ENCODE measurements around the gene MTG1. TPM values are rescaled to one million over a fixed set of nuclear protein-coding genes. Genes with fewer than 3 reads are reported as not detected.

The MTG1 gene
- total RNA-seq, 4 donors from 2014 or later: 24.6 to 32.8 (median 27.1) TPM

GRCh38 chr10:133445751-133446708 lies 52.1 kb downstream of the MTG1 start:
- no peak overlapping the region for H3K27ac ChIP-seq
- intact Hi-C loops (cut with DNase I): no loop called here
- WGBS, 2 donors: 61 to 80% methylated on average over 21 to 29 of the region's 80 CpGs
- TF ChIP-seq CTCF (IDR thresholded peaks at IDR 0.05): no peak
- TF ChIP-seq POLR2A (IDR thresholded peaks at IDR 0.05): no peak
- H3K27me3 ChIP-seq: no peaks in the 10 kb centered on the region
- H3K4me1 ChIP-seq: no peaks in the 10 kb centered on the region
- H3K9me3 ChIP-seq: peaks cover 0 to 39% (median 14%) of the 10 kb centered on the region in 3 donors
- no peak overlapping the region for H3K4me3 ChIP-seq
- H3K36me3 ChIP-seq: no peaks in the 10 kb centered on the region
- no peak for DNase-seq

- intact Hi-C loops (cut with DNase I): no loop called here
Observed at GRCh38 chr10:133446979-133447378, 53.0 kb downstream of the MTG1 start.

GRCh38 chr10:133448120-133448519 lies 54.2 kb downstream of the MTG1 start:
- no peaks in the 10 kb centered on the region for H3K4me1 ChIP-seq
- no peak for DNase-seq
- TF ChIP-seq POLR2A (IDR thresholded peaks at IDR 0.05) (no peak), CTCF (IDR thresholded peaks at IDR 0.05) (no peak)
- peaks cover 0 to 39% (median 14%) of the 10 kb centered on the region in 3 donors for H3K9me3 ChIP-seq
- no peak overlapping the region for H3K27ac ChIP-seq
- no peaks in the 10 kb centered on the region for H3K27me3 ChIP-seq
- intact Hi-C loops (cut with DNase I): no loop called here
- no peak overlapping the region for H3K4me3 ChIP-seq
- H3K36me3 ChIP-seq: no peaks in the 10 kb centered on the region

More at GRCh38 chr10:133446979-133447378, 53.0 kb downstream of the MTG1 start:
- 89 to 91% methylated on average over 11 of the region's 11 CpGs for WGBS, 2 donors
- Histone ChIP-seq H3K4me1 (no peaks in the 10 kb centered on the region), H3K36me3 (no peaks in the 10 kb centered on the region), H3K4me3 (no peak overlapping the region), H3K9me3 (peaks cover 0 to 39% (median 14%) of the 10 kb centered on the region in 3 donors), H3K27ac (no peak overlapping the region), H3K27me3 (no peaks in the 10 kb centered on the region)
- no peak for DNase-seq
- TF ChIP-seq POLR2A (IDR thresholded peaks at IDR 0.05): no peak
- TF ChIP-seq CTCF (IDR thresholded peaks at IDR 0.05): no peak

- Histone ChIP-seq H3K27me3 (no peaks in the 10 kb centered on the region), H3K27ac (no peak overlapping the region), H3K9me3 (peaks cover 0 to 31% (median 14%) of the 10 kb centered on the region in 3 donors), H3K4me1 (no peaks in the 10 kb centered on the region), H3K4me3 (no peak overlapping the region), H3K36me3 (no peaks in the 10 kb centered on the region)
- no peak for DNase-seq
- intact Hi-C loops (cut with DNase I): no loop called here
- TF ChIP-seq CTCF (IDR thresholded peaks at IDR 0.05) (no peak), POLR2A (IDR thresholded peaks at IDR 0.05) (no peak)
- 55 to 64% methylated on average over 4 of the region's 4 CpGs for WGBS, 2 donors
Observed at GRCh38 chr10:133451346-133451745, 57.4 kb downstream of the MTG1 start.

- Histone ChIP-seq H3K36me3 (no peaks in the 10 kb centered on the region), H3K27ac (no peak overlapping the region), H3K27me3 (no peaks in the 10 kb centered on the region), H3K4me1 (no peaks in the 10 kb centered on the region), H3K4me3 (no peak overlapping the region), H3K9me3 (peaks cover 0 to 20% (median 14%) of the 10 kb centered on the region in 3 donors)
- 74 to 84% methylated on average over 4 of the region's 4 CpGs for WGBS, 2 donors
- intact Hi-C loops (cut with DNase I): no loop called here
- no peak for DNase-seq
- TF ChIP-seq POLR2A (IDR thresholded peaks at IDR 0.05): no peak
- no peak for TF ChIP-seq CTCF (IDR thresholded peaks at IDR 0.05)
Observed at GRCh38 chr10:133452453-133452852, 58.5 kb downstream of the MTG1 start.

Measured in esophagus squamous epithelium (tissue), 5 donors.